Liver (tissue), 9 donors: ENCODE results near the gene WDR37. TPM values are rescaled to one million over a fixed set of nuclear protein-coding genes. Genes with fewer than 3 reads are reported as not detected.

Source experiments
- DNase-seq: peaks from one replicate; pipeline ENCODE4 v3.0.0-alpha.2; 2017; ENCODE audit warnings: low spot score
- H3K27ac ChIP-seq, 2 donors: one replicate each; pipeline ENCODE4 v1.7.0; 2013; ENCODE audit warnings: inconsistent platforms in 2 of 2, low read length in 2 of 2, control low read depth in 1 of 2, low read depth in 1 of 2, mild to moderate bottlenecking in 1 of 2
- H3K27me3 ChIP-seq, 4 donors: one replicate each; pipeline versions ENCODE4 v1.6.1 to v1.7.0; 2013; ENCODE audit warnings: low read length in 3 of 4, inconsistent platforms in 1 of 4, mild to moderate bottlenecking in 1 of 4, moderate library complexity in 1 of 4; ENCODE audit not compliant: control insufficient read depth in 4 of 4, insufficient read depth in 4 of 4
- H3K36me3 ChIP-seq, 4 donors: one replicate each; pipeline versions ENCODE4 v1.6.1 to v1.7.0; 2013; ENCODE audit warnings: low read length in 3 of 4, mild to moderate bottlenecking in 3 of 4, low read depth in 1 of 4, moderate library complexity in 1 of 4; ENCODE audit not compliant: control insufficient read depth in 4 of 4, insufficient read depth in 3 of 4
- H3K4me1 ChIP-seq, 4 donors: one replicate each; pipeline versions ENCODE4 v1.6.1 to v1.7.0; 2013; ENCODE audit warnings: low read length in 3 of 4, mild to moderate bottlenecking in 3 of 4, moderate library complexity in 1 of 4; ENCODE audit not compliant: control insufficient read depth in 4 of 4, insufficient read depth in 4 of 4
- H3K4me3 ChIP-seq, 3 donors: one replicate each; pipeline versions ENCODE4 v1.6.1 to v1.7.0; 2013; ENCODE audit warnings: low read length in 3 of 3, control low read depth in 1 of 3, low read depth in 1 of 3, mild to moderate bottlenecking in 1 of 3
- H3K9ac ChIP-seq, 2 donors: one replicate each; pipeline ENCODE4 v1.7.0; 2013; ENCODE audit warnings: low read length in 2 of 2, mild to moderate bottlenecking in 2 of 2, moderate library complexity in 2 of 2, control low read depth in 1 of 2, low read depth in 1 of 2
- H3K9me3 ChIP-seq, 4 donors: one replicate each; pipeline versions ENCODE4 v1.6.1 to v1.7.0; 2013; ENCODE audit warnings: low read length in 3 of 4; ENCODE audit not compliant: control insufficient read depth in 4 of 4
- ATF3 ChIP-seq: IDR thresholded peaks from 2 replicates; pipeline ENCODE4 v1.6.1; 2016; ENCODE audit warnings: antibody characterized with exemption
- EGR1 ChIP-seq, 2 donors: IDR thresholded peaks; 2 replicates each; pipeline ENCODE4 v1.6.1; 2016 to 2018; ENCODE audit warnings: antibody characterized with exemption in 2 of 2, low read depth in 2 of 2
- FOXA1 ChIP-seq: IDR thresholded peaks from 2 replicates; pipeline ENCODE4 v1.6.1; 2016; ENCODE audit warnings: antibody characterized with exemption
- FOXA2 ChIP-seq: IDR thresholded peaks from 2 replicates; pipeline ENCODE4 v1.6.1; 2016; ENCODE audit warnings: antibody characterized with exemption
- GABPA ChIP-seq, 2 donors: IDR thresholded peaks in 1 of 2; conservative IDR thresholded peaks in 1 of 2; 2 replicates each; pipeline ENCODE4 v1.6.1; 2016; ENCODE audit warnings: antibody characterized with exemption in 2 of 2, mild to moderate bottlenecking in 1 of 2, moderate library complexity in 1 of 2
- HNF4A ChIP-seq, 2 donors: conservative IDR thresholded peaks; 2 replicates each; pipeline ENCODE4 v1.6.1; 2016; ENCODE audit warnings: antibody characterized with exemption in 2 of 2, mild to moderate bottlenecking in 2 of 2
- HNF4G ChIP-seq: IDR thresholded peaks from 2 replicates; pipeline ENCODE4 v1.6.1; 2016; ENCODE audit warnings: antibody characterized with exemption
- JUND ChIP-seq, 2 donors: IDR thresholded peaks; 2 replicates each; pipeline ENCODE4 v1.6.1; 2016; ENCODE audit warnings: antibody characterized with exemption in 2 of 2
- NR2F2 ChIP-seq: IDR thresholded peaks from 2 replicates; pipeline ENCODE4 v1.6.1; 2016; ENCODE audit warnings: antibody characterized with exemption
- RAD21 ChIP-seq, 2 donors: IDR thresholded peaks; 2 replicates each; pipeline ENCODE4 v1.6.1; 2016; ENCODE audit warnings: antibody characterized with exemption in 2 of 2, mild to moderate bottlenecking in 2 of 2
- RXRA ChIP-seq, 2 donors: IDR thresholded peaks; 2 replicates each; pipeline ENCODE4 v1.6.1; 2017 to 2018; ENCODE audit warnings: antibody characterized with exemption in 2 of 2, mild to moderate bottlenecking in 1 of 2
- SP1 ChIP-seq: IDR thresholded peaks from 2 replicates; pipeline ENCODE4 v1.6.1; 2018; ENCODE audit warnings: antibody characterized with exemption, mild to moderate bottlenecking
- TAF1 ChIP-seq: conservative IDR thresholded peaks from 2 replicates; pipeline ENCODE4 v1.6.1; 2016; ENCODE audit warnings: antibody characterized with exemption, mild to moderate bottlenecking
- YY1 ChIP-seq: IDR thresholded peaks from 2 replicates; pipeline ENCODE4 v1.6.1; 2016; ENCODE audit warnings: antibody characterized with exemption, mild to moderate bottlenecking
- ZBTB33 ChIP-seq: IDR thresholded peaks from 2 replicates; pipeline ENCODE4 v1.6.1; 2016; ENCODE audit warnings: antibody characterized with exemption
- WGBS: extraction: QIAGEN DNeasy Blood & Tissue Kit; methylation state at CpG from one replicate; pipeline ENCODE4 v1.1.7; 2013; 5-methylcytosine and 5-hydroxymethylcytosine counted together
- polyA plus RNA-seq, 2 donors: library from polyadenylated mRNA; stranded (reverse) in 1 of 2; unstranded in 1 of 2; fragments of 200-250 nt in 1 of 2; fragments of >200 nt in 1 of 2; fragmentation: Nextera tagmentation in 1 of 2; extraction: Ambion mirVana in 1 of 2; gene quantifications; one replicate each; pipeline versions ENCODE4 v1.2.1 to v1.2.3, GENCODE V29; 2013 to 2015
- total RNA-seq, 2 donors: library from RNA; depleted of rRNA; stranded (reverse); fragments of >200 nt; gene quantifications; one replicate each; pipeline ENCODE4 v1.2.3, GENCODE V29; 2014
- TF ChIP-seq, protein P1 (sequence below): fragments of 150-350 bp; IDR thresholded peaks from 2 replicates; pipeline ENCODE4 v1.5.1; 2017; ENCODE audit warnings: improper control_type of control experiment, low read depth, low read length; ENCODE audit not compliant: missing input control
- TF ChIP-seq, protein P2 (sequence below): IDR thresholded peaks from 2 replicates; pipeline ENCODE4 v1.6.1; 2016; ENCODE audit warnings: antibody characterized with exemption, mild to moderate bottlenecking
- TF ChIP-seq, protein P3 (sequence below): IDR thresholded peaks from 2 replicates; pipeline ENCODE4 v1.6.1; 2016; ENCODE audit warnings: antibody characterized with exemption
- donor health status: healthy.
- donor health status: healthy.
- donor health status: healthy.
- donor health status: healthy.
- donor health status: healthy.

Gene WDR37
- total and polyA plus RNA-seq, 4 donors, result 3.6 to 12.1 (median 5.6) TPM

GRCh38 chr10:1173091-1173490, 116.9 kb downstream of the WDR37 start:
- 87% methylated on average over 27 of the region's 27 CpGs for WGBS
- no peak for DNase-seq
- TF ChIP-seq ATF3 (no peak), RXRA (IDR thresholded peaks at IDR 0.05) (no peak), SP1 (no peak), EGR1 (IDR thresholded peaks at IDR 0.05; ENCODE audit: low read depth in 2 of 2) (no peak), HNF4A (conservative IDR thresholded peaks at IDR 0.05) (no peak), RAD21 (IDR thresholded peaks at IDR 0.05) (no peak), FOXA1 (no peak), JUND (IDR thresholded peaks at IDR 0.05) (no peak), HNF4G (no peak)
- TF ChIP-seq, protein P1, sequence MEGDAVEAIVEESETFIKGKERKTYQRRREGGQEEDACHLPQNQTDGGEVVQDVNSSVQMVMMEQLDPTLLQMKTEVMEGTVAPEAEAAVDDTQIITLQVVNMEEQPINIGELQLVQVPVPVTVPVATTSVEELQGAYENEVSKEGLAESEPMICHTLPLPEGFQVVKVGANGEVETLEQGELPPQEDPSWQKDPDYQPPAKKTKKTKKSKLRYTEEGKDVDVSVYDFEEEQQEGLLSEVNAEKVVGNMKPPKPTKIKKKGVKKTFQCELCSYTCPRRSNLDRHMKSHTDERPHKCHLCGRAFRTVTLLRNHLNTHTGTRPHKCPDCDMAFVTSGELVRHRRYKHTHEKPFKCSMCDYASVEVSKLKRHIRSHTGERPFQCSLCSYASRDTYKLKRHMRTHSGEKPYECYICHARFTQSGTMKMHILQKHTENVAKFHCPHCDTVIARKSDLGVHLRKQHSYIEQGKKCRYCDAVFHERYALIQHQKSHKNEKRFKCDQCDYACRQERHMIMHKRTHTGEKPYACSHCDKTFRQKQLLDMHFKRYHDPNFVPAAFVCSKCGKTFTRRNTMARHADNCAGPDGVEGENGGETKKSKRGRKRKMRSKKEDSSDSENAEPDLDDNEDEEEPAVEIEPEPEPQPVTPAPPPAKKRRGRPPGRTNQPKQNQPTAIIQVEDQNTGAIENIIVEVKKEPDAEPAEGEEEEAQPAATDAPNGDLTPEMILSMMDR, result no peak

DNA sequence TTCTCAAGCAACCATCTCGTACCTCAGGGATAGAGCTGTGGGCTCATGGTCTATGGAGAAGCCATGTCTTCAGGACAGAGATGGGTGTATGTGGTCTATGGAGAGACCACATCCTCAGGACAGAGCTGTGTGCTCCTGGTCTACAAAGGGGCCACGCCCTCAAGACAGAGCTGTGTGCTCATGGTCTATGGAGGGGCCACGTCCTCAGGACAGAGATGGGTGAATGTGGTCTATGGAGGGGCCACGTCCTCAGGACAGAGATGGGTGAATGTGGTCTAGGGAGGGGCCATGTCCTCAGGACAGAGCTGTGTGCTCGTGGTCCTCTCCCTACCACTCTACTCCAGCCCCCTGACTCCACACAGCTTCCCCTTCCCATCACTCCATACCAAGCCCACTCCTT, 117.8 kb downstream of the WDR37 start:
- Histone ChIP-seq H3K36me3 (no peaks in the 10 kb centered on the region), H3K27ac (no peak overlapping the region), H3K9me3 (no peaks in the 10 kb centered on the region), H3K4me3 (no peak overlapping the region), H3K27me3 (peaks cover 0 to 3% (median 0%) of the 10 kb centered on the region in 4 donors), H3K4me1 (no peaks in the 10 kb centered on the region), H3K9ac (no peak overlapping the region)
- DNase-seq, result no peak
- WGBS, result 74% methylated on average over 5 of the region's 5 CpGs
- TF ChIP-seq GABPA (IDR thresholded peaks at IDR 0.05 in 1 of 2, conservative IDR thresholded peaks at IDR 0.05 in 1 of 2) (no peak), YY1 (no peak), TAF1 (no peak), SP1 (no peak), JUND (IDR thresholded peaks at IDR 0.05) (no peak), HNF4A (conservative IDR thresholded peaks at IDR 0.05) (no peak), RAD21 (IDR thresholded peaks at IDR 0.05) (no peak), NR2F2 (no peak), ZBTB33 (no peak), FOXA2 (no peak), RXRA (IDR thresholded peaks at IDR 0.05) (no peak), FOXA1 (no peak), EGR1 (IDR thresholded peaks at IDR 0.05; ENCODE audit: low read depth in 2 of 2) (no peak), ATF3 (no peak), HNF4G (no peak)
- TF ChIP-seq, protein P1, result no peak
- TF ChIP-seq, protein P2, sequence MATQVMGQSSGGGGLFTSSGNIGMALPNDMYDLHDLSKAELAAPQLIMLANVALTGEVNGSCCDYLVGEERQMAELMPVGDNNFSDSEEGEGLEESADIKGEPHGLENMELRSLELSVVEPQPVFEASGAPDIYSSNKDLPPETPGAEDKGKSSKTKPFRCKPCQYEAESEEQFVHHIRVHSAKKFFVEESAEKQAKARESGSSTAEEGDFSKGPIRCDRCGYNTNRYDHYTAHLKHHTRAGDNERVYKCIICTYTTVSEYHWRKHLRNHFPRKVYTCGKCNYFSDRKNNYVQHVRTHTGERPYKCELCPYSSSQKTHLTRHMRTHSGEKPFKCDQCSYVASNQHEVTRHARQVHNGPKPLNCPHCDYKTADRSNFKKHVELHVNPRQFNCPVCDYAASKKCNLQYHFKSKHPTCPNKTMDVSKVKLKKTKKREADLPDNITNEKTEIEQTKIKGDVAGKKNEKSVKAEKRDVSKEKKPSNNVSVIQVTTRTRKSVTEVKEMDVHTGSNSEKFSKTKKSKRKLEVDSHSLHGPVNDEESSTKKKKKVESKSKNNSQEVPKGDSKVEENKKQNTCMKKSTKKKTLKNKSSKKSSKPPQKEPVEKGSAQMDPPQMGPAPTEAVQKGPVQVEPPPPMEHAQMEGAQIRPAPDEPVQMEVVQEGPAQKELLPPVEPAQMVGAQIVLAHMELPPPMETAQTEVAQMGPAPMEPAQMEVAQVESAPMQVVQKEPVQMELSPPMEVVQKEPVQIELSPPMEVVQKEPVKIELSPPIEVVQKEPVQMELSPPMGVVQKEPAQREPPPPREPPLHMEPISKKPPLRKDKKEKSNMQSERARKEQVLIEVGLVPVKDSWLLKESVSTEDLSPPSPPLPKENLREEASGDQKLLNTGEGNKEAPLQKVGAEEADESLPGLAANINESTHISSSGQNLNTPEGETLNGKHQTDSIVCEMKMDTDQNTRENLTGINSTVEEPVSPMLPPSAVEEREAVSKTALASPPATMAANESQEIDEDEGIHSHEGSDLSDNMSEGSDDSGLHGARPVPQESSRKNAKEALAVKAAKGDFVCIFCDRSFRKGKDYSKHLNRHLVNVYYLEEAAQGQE, result no peak
- TF ChIP-seq, protein P3, sequence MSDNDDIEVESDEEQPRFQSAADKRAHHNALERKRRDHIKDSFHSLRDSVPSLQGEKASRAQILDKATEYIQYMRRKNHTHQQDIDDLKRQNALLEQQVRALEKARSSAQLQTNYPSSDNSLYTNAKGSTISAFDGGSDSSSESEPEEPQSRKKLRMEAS, result no peak

More at GRCh38 chr10:1173091-1173490, 116.9 kb downstream of the WDR37 start:
- no peaks in the 10 kb centered on the region for H3K4me1 ChIP-seq
- no peak overlapping the region for H3K9ac ChIP-seq
- no peak overlapping the region for H3K27ac ChIP-seq
- peaks cover 0 to 3% (median 0%) of the 10 kb centered on the region in 4 donors for H3K27me3 ChIP-seq
- no peaks in the 10 kb centered on the region for H3K9me3 ChIP-seq
- no peaks in the 10 kb centered on the region for H3K36me3 ChIP-seq
- H3K4me3 ChIP-seq, result no peak overlapping the region
